ENCODE measurements around the gene DYNC2H1. TPM values are rescaled to one million over a fixed set of nuclear protein-coding genes. Genes with fewer than 3 reads are reported as not detected.

Gene DYNC2H1
- total RNA-seq, 1 donor from 2014 or later, result 35.4 TPM

DNA sequence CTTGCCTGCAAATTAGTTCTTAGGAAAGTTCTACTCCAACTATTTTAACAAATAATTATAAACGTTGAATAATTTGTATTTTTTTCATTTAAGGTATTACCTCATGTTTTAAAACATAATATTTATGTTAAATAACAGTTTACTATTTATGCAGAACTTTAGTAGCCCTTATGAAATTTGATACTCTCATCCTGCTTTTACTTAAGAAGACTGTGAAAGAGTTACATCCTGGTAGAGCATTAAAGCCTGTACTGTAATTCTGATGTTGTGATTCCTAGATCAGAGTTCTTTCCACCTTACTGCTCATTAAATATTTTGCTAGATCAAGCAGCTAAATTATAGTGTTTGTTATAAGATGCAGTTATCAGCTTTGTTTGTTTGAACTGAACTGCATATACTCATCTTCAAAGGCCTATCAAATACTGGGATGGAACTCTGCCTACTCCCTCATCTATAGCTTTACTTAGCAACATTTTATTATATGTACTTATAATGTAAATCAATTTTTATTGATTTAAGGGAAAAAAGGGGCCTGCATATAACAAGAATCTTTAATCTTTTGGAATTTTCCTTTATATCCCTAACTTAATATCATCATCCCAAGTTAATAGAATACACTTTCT, 304.2 kb downstream of the DYNC2H1 start:
- DNase-seq (ENCODE audit: low spot score), result no peak
- intact Hi-C loops (cut with DNase I), result no loop called here
- ATAC-seq, result no peak

DNA sequence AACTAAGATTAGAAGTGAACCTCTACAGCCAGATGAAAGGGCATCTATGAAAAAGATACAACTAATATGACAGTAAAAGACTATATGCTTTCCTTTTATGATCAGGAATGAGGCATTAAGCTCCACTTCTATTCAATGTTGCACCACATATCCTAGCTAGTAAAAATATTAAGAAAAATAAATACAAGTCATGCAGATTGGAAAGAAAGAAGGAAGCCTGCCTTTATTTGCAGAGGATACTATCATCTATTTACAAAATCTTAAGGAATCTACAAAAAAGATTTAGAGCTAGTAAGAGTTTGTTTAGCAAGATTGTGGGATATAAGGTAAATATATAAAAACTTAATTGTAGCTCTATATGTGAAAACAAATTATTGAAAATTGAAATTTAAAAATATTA, 308.8 kb downstream of the DYNC2H1 start:
- intact Hi-C loops (cut with DNase I), result no loop called here
- ATAC-seq, result no peak

GRCh38 chr11:103420593-103420992, 311.4 kb downstream of the DYNC2H1 start:
- DNase-seq (ENCODE audit: low spot score), result no peak
- intact Hi-C loops (cut with DNase I), result no loop called here
- ATAC-seq, result no peak

More for the DNA sequence above, 308.8 kb downstream of the DYNC2H1 start:
- DNase-seq (ENCODE audit: low spot score), result no peak

- intact Hi-C loops (cut with DNase I), result no loop called here
- DNase-seq (ENCODE audit: low spot score), result no peak
- ATAC-seq, result no peak
These were observed 324.3 kb downstream of the DYNC2H1 start for GRCh38 chr11:103433386-103434072.

DNA sequence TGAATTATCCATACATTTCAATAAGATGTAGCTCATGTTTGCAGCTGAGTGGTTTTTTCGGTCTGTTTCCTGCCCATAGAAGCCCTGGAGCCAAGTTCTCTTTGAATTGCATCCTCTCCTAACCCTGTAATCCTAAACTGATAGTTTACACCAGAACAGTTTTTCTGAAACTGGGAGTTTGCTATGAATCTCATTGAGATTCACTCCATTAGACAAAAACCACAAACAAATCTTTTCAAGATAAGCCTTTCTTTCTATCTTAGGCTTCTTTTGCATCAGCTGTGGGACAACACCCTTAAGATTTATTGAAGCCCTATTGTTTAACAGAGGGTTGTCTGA, 324.8 kb downstream of the DYNC2H1 start:
- intact Hi-C loops (cut with DNase I), result no loop called here
- DNase-seq (ENCODE audit: low spot score), result no peak
- no peak for ATAC-seq

GRCh38 chr11:103436131-103436770, 327.0 kb downstream of the DYNC2H1 start:
- intact Hi-C loops (cut with DNase I), result no loop called here
- ATAC-seq, result no peak
- no peak for DNase-seq (ENCODE audit: low spot score)

- ATAC-seq (no peak), DNase-seq (ENCODE audit: low spot score) (no peak)
- intact Hi-C loops (cut with DNase I), result no loop called here
These were observed 331.8 kb downstream of the DYNC2H1 start for GRCh38 chr11:103441021-103441420.

DNA sequence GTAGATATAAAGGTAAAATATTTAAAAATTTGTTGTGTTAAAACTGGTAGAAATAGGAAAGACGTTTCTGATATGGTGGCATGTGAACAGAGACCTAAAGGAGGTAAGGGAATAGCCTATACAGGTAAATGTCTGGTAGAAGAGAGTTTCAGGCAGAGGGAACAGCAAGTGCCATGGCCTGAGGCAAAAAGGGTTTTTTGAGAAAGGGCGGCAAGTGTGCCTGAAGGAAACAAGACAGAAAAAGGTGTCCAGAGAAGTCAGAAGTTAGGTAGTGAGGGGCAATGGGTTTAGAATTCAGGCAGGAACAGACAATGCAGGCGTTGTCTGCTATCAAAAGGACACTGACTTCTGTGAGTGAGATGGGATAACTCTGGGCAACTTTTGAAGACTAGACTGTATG, 339.7 kb downstream of the DYNC2H1 start:
- no peak for ATAC-seq
- no peak for DNase-seq (ENCODE audit: low spot score)
- intact Hi-C loops (cut with DNase I), result no loop called here

DNA sequence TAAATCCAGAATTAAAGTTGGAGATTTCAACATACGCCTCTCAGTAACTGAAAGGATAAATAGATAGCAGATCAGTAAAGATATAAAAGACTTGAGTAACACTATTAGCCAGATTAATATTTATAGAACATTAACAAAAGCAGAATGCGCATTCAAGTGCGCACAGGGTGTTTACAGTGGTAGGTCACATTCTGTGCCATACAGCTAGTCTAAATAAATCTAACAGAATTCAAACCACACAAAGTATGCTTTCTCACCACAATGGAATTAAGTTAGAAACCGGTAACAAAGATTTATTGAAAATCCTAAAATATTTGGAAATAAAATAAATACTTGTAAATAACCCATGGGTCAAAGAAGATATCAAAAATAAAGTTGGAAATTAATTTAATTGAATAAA, 341.0 kb downstream of the DYNC2H1 start:
- ATAC-seq, result no peak
- intact Hi-C loops (cut with DNase I), result no loop called here

DNA sequence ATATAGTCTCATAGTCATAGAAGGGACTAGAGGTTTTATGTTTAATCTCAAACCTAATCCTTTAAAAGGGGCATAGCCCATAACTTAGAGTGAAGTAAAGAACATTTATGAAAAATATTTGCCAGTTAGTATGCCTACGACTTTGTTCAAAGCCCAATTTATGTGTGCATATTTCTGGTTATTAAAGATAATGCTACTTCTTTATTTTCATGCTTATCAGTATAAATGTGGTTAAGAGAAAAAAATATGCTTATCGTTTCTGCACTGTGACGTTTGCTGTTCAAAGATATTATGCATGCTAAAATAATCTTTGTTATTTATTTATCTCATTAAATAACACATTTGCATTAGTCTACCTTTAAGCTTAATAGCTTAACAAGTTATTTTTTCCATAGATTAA, 343.9 kb downstream of the DYNC2H1 start:
- DNase-seq (ENCODE audit: low spot score), result no peak
- ATAC-seq, result no peak
- intact Hi-C loops (cut with DNase I), result no loop called here

More for the DNA sequence above, 341.0 kb downstream of the DYNC2H1 start:
- no peak for DNase-seq (ENCODE audit: low spot score)

DNA sequence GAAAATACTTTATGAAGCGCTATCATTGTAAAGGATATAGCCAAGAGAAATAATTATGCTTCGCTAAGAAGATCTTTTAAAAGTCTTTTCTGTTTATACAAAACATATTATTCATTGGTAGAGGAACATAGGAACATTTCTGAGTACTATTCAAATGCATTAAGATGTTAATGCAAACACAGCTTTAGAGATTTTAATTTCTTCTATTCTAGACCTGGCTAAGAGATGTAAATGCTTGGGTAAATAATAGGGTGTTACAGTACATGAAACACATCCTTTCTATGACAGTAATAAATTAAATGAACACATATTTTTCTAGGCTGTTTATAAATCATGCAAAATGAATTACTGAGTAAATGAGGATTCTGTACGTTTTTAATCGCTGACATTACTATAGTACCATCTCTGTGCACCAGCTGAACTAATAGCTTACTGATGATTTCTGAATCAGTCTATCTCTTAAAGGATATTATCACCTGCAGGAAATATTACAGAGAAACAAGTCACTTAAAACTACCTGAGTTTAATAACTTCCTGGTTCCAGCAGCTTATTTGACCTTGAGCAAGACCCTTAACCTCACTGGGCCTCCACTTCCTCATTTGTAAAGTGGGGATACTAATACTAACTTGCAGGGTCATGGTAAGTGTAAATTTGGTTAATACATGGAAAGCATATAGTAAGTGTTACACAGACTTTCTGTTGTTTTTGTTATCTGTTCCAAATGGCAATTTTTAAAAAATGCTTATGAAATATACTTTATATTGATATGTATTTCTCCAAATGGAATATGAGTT, 344.9 kb downstream of the DYNC2H1 start:
- intact Hi-C loops (cut with DNase I), result no loop called here
- DNase-seq (ENCODE audit: low spot score) (no peak), ATAC-seq (no peak)

GRCh38 chr11:103464420-103464819, 355.2 kb downstream of the DYNC2H1 start:
- intact Hi-C loops (cut with DNase I), result no loop called here
- ATAC-seq (no peak), DNase-seq (ENCODE audit: low spot score) (no peak)

DNA sequence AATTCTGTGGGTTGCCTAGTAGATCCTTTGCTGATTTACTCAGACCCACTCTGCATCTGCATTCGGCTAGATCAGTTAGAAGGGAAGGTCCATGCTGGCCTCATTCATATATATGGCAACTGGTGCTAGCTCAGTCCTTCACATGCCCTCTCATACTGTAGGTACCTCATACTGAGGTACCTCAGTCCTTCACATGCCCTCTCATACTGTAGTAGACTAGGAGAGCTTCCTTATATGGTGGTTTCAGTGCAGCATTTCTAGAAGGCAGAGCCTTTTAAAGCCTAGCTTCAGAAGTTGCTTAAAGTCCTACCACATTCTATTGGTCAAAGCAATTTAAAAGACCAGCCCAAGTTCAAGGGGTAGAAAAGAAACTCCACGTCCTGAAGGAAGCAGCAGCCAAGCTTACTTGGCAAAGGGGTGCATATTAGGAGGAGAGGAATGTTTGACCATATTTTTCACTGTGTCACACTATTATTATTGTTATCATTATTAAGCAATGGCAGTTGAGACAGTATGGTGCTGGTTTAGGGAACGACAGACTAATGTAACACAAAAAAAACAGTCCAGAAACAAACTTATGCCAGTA, 356.4 kb downstream of the DYNC2H1 start:
- intact Hi-C loops (cut with DNase I), result no loop called here

DNA sequence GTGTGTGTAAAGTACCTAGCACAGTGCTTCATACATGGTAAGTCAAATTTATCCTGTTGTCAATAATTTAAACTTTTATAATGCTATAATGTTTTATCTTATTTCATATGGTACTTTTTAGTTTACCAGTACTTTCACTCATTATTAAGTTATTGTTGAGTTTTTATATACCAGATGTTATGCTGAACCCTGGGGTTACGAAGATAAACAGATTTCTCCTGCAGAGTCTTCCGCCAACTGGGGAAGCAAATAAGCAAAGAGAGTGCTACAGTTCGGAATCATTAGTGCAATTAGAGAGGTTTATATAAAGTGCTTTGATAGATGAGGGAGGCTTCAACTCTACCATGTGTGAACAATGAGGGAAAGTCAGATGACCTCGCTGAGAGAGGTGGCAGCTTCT, 362.3 kb downstream of the DYNC2H1 start:
- DNase-seq (ENCODE audit: low spot score) (no peak), ATAC-seq (no peak)
- intact Hi-C loops (cut with DNase I), result no loop called here

More for the DNA sequence above, 356.4 kb downstream of the DYNC2H1 start:
- DNase-seq (ENCODE audit: low spot score), result no peak
- ATAC-seq, result no peak

DNA sequence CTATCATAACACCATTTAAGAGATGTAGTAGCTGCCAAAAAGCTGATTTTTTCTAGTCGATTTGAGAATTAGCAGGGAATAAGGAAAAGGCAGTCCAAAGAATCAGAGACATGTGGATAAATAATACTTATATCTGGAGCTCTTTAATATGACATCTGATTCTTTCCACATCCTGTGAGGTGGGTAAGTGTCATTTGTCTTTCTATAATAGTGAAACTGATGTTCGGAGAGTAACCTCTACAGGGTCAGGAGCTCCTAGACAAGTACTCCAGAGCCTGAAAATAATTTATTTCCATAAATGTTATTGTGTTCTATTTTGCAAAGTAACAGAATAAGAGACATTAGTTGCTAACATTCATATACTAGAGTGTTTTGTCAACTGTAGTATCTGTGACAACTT, 367.6 kb downstream of the DYNC2H1 start:
- DNase-seq (ENCODE audit: low spot score) (no peak), ATAC-seq (no peak)
- intact Hi-C loops (cut with DNase I), result no loop called here

DNA sequence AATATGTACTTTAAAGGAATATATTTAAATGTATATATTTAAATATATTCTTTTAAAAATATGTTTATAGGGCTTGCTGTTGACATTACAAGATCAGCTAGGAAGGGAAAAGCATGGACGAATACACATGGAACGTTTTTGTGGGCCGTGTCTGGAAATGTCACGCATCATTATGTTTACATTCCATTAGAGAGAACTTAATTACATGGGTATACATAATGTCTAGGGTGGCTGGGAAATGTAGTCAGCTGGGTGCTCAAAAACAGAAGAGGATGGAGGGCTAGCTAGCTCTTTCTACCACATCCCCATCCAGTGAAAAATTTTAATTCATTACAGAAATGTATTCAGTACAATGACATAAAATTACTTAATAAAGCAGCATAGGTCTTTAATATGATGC, 371.2 kb downstream of the DYNC2H1 start:
- DNase-seq (ENCODE audit: low spot score), result no peak
- no peak for ATAC-seq
- intact Hi-C loops (cut with DNase I), result no loop called here

- intact Hi-C loops (cut with DNase I), result no loop called here
- DNase-seq (ENCODE audit: low spot score) (no peak), ATAC-seq (no peak)
These were observed 374.8 kb downstream of the DYNC2H1 start for GRCh38 chr11:103483996-103484395.

- no peak for DNase-seq (ENCODE audit: low spot score)
- intact Hi-C loops (cut with DNase I), result no loop called here
These were observed 375.3 kb downstream of the DYNC2H1 start for GRCh38 chr11:103484545-103484944.

DNA sequence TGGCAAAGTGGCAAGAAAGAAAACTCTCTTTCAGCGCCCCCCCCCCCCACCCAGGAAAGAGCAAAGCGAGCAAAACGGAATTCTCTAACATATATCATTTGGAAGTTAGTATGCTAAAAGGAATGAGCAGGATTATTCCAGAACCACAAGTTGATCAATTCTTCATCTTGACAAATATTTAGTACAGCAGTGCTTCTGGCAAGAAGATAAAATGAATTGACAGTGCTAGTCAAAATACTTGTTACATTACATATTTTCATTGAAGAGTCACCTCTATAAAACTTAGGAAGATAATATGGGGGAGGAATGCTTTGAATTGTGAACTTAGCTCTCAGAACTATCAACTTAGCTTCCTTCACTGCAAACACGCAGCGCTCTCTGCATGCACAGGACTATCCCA, 377.4 kb downstream of the DYNC2H1 start:
- DNase-seq (ENCODE audit: low spot score) (no peak), ATAC-seq (no peak)
- intact Hi-C loops (cut with DNase I), result no loop called here

More at GRCh38 chr11:103484545-103484944, 375.3 kb downstream of the DYNC2H1 start:
- no peak for ATAC-seq
